Tibial artery (tissue), 4 donors: Measurements from ENCODE around the gene ZNF609.

Source experiments
- DNase-seq, 2 donors: peaks; one replicate each; pipeline ENCODE4 v3.0.0-alpha.2; 2019
- H3K27ac ChIP-seq, 2 donors: fragments of 200-600 bp; sonication (generic) in 1 of 2; 1 replicate in 1 of 2; 2 replicates in 1 of 2; pipeline ENCODE4 v1.5.1; 2018 to 2019; ENCODE audit warnings: mild to moderate bottlenecking in 1 of 2
- H3K27me3 ChIP-seq, 2 donors: fragments of 200-600 bp; sonication (generic) in 1 of 2; one replicate each; pipeline versions ENCODE4 v1.5.1 to v1.6.0; 2016 to 2019
- H3K36me3 ChIP-seq, 3 donors: fragments of 200-600 bp; sonication (generic) in 2 of 3; one replicate each; pipeline ENCODE4 v1.5.1; 2016 to 2019; ENCODE audit warnings: mild to moderate bottlenecking in 2 of 3
- H3K4me1 ChIP-seq, 4 donors: fragments of 200-600 bp; sonication (generic) in 2 of 4; 1 replicate in 3 of 4; 2 replicates in 1 of 4; pipeline ENCODE4 v1.5.1; 2016 to 2019
- H3K4me3 ChIP-seq, 2 donors: fragments of 200-600 bp; sonication (generic) in 1 of 2; 1 replicate in 1 of 2; 2 replicates in 1 of 2; pipeline ENCODE4 v1.5.1; 2018 to 2019; ENCODE audit warnings: mild to moderate bottlenecking in 2 of 2
- H3K9me3 ChIP-seq, 3 donors: fragments of 200-600 bp; sonication (generic) in 1 of 3; one replicate each; pipeline ENCODE4 v1.5.1; 2016 to 2019
- intact Hi-C: fragments of 100-400 bp; cut with DNase I; formaldehyde crosslinking; loops from one replicate; pipeline ENCODE4 v1.15.0; 2023; ENCODE audit warnings: low total_unique reads
- TF ChIP-seq, protein P1 (sequence below), 2 experiments: fragments of 200-600 bp in 1 of 2; fragments of 450-650 bp in 1 of 2; IDR thresholded peaks; one replicate each; pipeline ENCODE4 v1.5.1; 2017 to 2019; ENCODE audit warnings: antibody characterized with exemption in 2 of 2, mild to moderate bottlenecking in 1 of 2, moderate library complexity in 1 of 2

Gene ZNF609

DNA sequence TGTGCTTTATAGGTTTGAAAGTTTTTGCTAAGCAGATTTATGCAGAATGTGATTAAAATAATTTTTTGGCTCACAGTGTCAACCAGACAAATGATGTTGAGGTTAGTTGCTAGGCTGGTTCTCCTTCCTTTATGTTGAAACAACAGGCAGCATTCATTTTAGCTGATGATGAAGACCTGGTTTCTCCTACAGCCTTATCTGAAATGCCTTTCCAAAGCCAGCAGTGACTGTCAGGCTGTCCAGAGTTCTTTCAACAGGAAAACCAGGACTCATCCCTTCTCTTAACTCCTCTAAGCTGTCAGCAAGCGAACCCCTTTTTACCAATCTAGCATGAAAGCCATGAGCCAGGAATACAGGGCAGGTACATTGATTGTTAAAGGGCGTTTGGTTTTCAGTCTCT, 84.1 kb downstream of the ZNF609 start:
- Histone ChIP-seq H3K9me3 (no peaks in the 10 kb centered on the region), H3K27me3 (no peaks in the 10 kb centered on the region), H3K36me3 (no peaks in the 10 kb centered on the region), H3K4me1 (peaks cover 0 to 2% (median 0%) of the 10 kb centered on the region in 4 donors), H3K27ac (no peak overlapping the region), H3K4me3 (no peak overlapping the region)
- DNase-seq: no peak
- TF ChIP-seq, protein P1, sequence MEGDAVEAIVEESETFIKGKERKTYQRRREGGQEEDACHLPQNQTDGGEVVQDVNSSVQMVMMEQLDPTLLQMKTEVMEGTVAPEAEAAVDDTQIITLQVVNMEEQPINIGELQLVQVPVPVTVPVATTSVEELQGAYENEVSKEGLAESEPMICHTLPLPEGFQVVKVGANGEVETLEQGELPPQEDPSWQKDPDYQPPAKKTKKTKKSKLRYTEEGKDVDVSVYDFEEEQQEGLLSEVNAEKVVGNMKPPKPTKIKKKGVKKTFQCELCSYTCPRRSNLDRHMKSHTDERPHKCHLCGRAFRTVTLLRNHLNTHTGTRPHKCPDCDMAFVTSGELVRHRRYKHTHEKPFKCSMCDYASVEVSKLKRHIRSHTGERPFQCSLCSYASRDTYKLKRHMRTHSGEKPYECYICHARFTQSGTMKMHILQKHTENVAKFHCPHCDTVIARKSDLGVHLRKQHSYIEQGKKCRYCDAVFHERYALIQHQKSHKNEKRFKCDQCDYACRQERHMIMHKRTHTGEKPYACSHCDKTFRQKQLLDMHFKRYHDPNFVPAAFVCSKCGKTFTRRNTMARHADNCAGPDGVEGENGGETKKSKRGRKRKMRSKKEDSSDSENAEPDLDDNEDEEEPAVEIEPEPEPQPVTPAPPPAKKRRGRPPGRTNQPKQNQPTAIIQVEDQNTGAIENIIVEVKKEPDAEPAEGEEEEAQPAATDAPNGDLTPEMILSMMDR (IDR thresholded peaks at IDR 0.05): no peak
- intact Hi-C loops: no loop called here

DNA sequence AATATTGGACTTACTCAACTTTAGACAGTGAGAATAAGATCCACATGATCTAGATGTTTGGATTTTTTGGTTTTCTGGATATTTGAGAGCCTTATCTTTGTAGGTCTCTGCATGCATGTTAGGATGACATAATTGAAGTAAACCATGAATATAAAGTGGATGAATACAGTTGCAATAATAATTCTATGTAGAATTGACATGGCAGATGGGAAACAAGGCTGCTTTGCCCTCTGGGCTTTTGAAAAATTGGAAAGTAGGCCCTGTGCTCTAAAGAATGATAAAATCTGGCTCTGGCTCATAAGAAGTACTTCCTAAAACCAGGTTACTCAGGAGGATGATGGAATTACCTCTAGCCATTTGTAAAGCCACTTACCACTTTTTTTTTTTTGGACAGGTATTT, 86.9 kb downstream of the ZNF609 start:
- H3K9me3 ChIP-seq: no peaks in the 10 kb centered on the region
- no peaks in the 10 kb centered on the region for H3K36me3 ChIP-seq
- H3K27ac ChIP-seq: no peak overlapping the region
- TF ChIP-seq, protein P1 (IDR thresholded peaks at IDR 0.05): no peak
- H3K4me1 ChIP-seq: peaks cover 0 to 3% (median under 1%) of the 10 kb centered on the region in 4 donors
- DNase-seq: no peak
- intact Hi-C loops: no loop called here
- no peaks in the 10 kb centered on the region for H3K27me3 ChIP-seq
- no peak overlapping the region for H3K4me3 ChIP-seq

DNA sequence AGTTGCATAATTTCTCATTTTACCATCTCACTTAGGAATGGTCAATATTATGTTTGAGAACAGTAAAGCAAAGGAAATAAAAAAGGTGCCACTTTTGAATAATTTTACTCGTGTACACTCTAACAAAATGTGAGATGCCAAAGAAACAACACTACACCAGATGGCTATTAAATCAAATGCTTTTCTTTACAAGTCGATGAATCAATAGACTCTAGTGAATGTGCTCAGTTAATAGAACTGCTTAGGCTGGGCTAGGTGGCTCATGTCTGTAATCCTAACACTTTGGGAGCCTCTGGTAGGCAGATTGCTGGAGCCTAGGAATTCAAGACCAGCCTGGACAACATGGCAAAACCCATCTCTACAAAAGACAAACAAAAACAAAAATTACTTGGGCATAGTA, 87.9 kb downstream of the ZNF609 start:
- no peak for DNase-seq
- TF ChIP-seq, protein P1 (IDR thresholded peaks at IDR 0.05): no peak
- Histone ChIP-seq H3K27ac (no peak overlapping the region), H3K9me3 (no peaks in the 10 kb centered on the region), H3K4me3 (no peak overlapping the region), H3K36me3 (no peaks in the 10 kb centered on the region), H3K4me1 (peaks cover 0 to 8% (median 4%) of the 10 kb centered on the region in 4 donors), H3K27me3 (no peaks in the 10 kb centered on the region)
- intact Hi-C loops: no loop called here

DNA sequence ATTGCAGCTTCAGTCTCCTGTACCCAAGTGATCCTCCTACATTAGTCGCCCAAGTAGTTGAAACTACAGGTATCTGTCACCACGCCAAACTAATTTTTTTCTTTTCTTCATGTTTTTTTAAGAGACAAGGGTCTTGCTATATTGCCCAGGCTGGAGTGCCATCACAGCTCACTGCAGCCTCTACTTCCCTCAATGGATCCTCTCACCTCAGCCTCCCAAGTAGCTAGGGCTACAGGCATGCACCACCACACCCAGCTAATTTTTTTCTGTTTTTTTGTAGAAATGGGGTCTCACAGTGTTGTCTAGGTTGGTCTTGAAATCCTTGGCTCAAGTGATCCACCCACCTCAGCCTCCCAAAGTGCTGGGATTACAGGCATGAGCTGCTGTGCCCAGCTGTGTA, 89.5 kb downstream of the ZNF609 start:
- intact Hi-C loops: no loop called here
- Histone ChIP-seq H3K27ac (no peak overlapping the region), H3K27me3 (no peaks in the 10 kb centered on the region), H3K9me3 (no peaks in the 10 kb centered on the region), H3K4me1 (peaks cover 0 to 16% (median 4%) of the 10 kb centered on the region in 4 donors), H3K4me3 (no peak overlapping the region), H3K36me3 (no peaks in the 10 kb centered on the region)
- DNase-seq: no peak
- TF ChIP-seq, protein P1 (IDR thresholded peaks at IDR 0.05): no peak

DNA sequence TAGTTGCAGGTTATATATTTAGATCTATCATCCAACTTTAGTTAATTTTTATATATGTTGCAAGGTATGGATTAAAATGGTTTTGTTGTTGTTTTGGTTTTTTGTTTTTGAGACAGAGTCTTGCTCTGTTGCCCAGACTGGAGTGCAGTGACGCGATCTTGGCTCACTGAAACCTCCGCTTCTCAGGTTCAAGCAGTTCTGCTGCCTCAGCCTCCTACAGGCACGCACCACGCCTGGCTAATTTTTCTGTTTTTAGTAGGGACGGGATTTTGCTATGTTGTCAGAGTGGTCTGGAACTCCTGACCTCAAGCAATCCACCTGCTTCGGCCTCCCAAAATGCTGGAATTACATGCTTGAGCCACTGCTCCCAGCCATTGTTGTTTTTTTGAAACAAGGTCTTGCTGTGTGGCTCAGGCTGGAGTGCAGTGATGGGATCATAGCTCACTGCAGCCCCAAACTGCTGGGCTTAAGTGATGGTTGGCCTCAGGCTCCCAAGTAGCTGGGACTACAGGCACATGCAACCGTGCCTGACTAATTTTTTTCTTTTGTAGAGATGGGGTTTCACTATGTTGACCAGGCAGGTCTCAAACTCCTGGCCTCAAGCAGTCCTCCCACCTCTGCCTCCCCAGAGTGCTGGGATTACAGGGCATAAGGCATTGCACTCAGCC, 92.0 kb downstream of the ZNF609 start:
- Histone ChIP-seq H3K36me3 (no peaks in the 10 kb centered on the region), H3K4me3 (no peak overlapping the region), H3K9me3 (no peaks in the 10 kb centered on the region), H3K27ac (no peak overlapping the region), H3K27me3 (no peaks in the 10 kb centered on the region), H3K4me1 (peaks cover 0 to 16% (median 4%) of the 10 kb centered on the region in 4 donors)
- no peak for DNase-seq
- intact Hi-C loops: no loop called here
- TF ChIP-seq, protein P1 (IDR thresholded peaks at IDR 0.05): no peak
